Suprapubic skin (tissue), 4 donors: Measurements from ENCODE around the gene BIRC6. TPM values are rescaled to one million over a fixed set of nuclear protein-coding genes. Genes with fewer than 3 reads are reported as not detected.

Experiments
- DNase-seq, 2 donors: peaks; one replicate each; pipeline ENCODE4 v3.0.0-alpha.2; 2019; ENCODE audit warnings: low spot score in 2 of 2
- H3K27ac ChIP-seq: fragments of 200-600 bp; sonication (generic); one replicate; pipeline ENCODE4 v1.5.1; 2019
- H3K27me3 ChIP-seq: fragments of 200-600 bp; sonication (generic); one replicate; pipeline ENCODE4 v1.5.1; 2019
- H3K36me3 ChIP-seq: fragments of 200-600 bp; sonication (generic); one replicate; pipeline ENCODE4 v1.5.1; 2019
- H3K4me1 ChIP-seq: fragments of 200-600 bp; sonication (generic); one replicate; pipeline ENCODE4 v1.5.1; 2019
- H3K4me3 ChIP-seq: fragments of 200-600 bp; sonication (generic); one replicate; pipeline ENCODE4 v1.5.1; 2019; ENCODE audit warnings: mild to moderate bottlenecking
- H3K9me3 ChIP-seq: fragments of 200-600 bp; sonication (generic); one replicate; pipeline ENCODE4 v1.5.1; 2019
- CTCF ChIP-seq, 2 donors: fragments of 200-600 bp in 1 of 2; fragments of 450-650 bp in 1 of 2; sonication (generic) in 1 of 2; IDR thresholded peaks; one replicate each; pipeline ENCODE4 v1.5.1; 2016 to 2019; ENCODE audit warnings: antibody characterized with exemption in 2 of 2, mild to moderate bottlenecking in 1 of 2, moderate library complexity in 1 of 2
- EP300 ChIP-seq: sonication (generic); formaldehyde crosslinking; IDR thresholded peaks from one replicate; pipeline ENCODE4 v1.6.1; 2017; ENCODE audit warnings: antibody characterized with exemption
- POLR2A ChIP-seq, 2 donors: fragments of 450-650 bp; IDR thresholded peaks; one replicate each; pipeline ENCODE4 v1.6.1; 2017; ENCODE audit warnings: antibody characterized with exemption in 2 of 2, mild to moderate bottlenecking in 2 of 2, moderate library complexity in 2 of 2
- POLR2AphosphoS5 ChIP-seq, 3 donors: sonication (generic); formaldehyde crosslinking; IDR thresholded peaks; one replicate each; pipeline ENCODE4 v1.6.1; 2017; ENCODE audit warnings: antibody characterized with exemption in 3 of 3
- WGBS: methylation state at CpG from one replicate; pipeline ENCODE4 v1.1.5; 2018; 5-methylcytosine and 5-hydroxymethylcytosine counted together
- total RNA-seq, 4 donors: library from RNA; depleted of rRNA; stranded (reverse); fragments of >200 nt; gene quantifications; one replicate each; pipeline ENCODE4 v1.1.0, GENCODE V29; 2016

The BIRC6 gene
- total RNA-seq, 4 donors from 2014 or later: 101 to 319 (median 109) TPM

GRCh38 chr2:32430804-32431203, 74.0 kb downstream of the BIRC6 start:
- no peaks in the 10 kb centered on the region for H3K27me3 ChIP-seq
- WGBS: 96% methylated on average over 5 of the region's 5 CpGs
- H3K36me3 ChIP-seq: peaks cover 21% of the 10 kb centered on the region
- TF ChIP-seq CTCF (IDR thresholded peaks at IDR 0.05) (no peak), POLR2A (IDR thresholded peaks at IDR 0.05) (no peak), POLR2AphosphoS5 (IDR thresholded peaks at IDR 0.05) (no peak), EP300 (no peak)
- no peak for DNase-seq
- no peaks in the 10 kb centered on the region for H3K9me3 ChIP-seq
- H3K4me3 ChIP-seq: no peak overlapping the region
- no peaks in the 10 kb centered on the region for H3K4me1 ChIP-seq
- no peak overlapping the region for H3K27ac ChIP-seq

GRCh38 chr2:32436150-32436549, 79.3 kb downstream of the BIRC6 start:
- no peak for TF ChIP-seq POLR2A (IDR thresholded peaks at IDR 0.05)
- no peak for TF ChIP-seq POLR2AphosphoS5 (IDR thresholded peaks at IDR 0.05)
- TF ChIP-seq CTCF (IDR thresholded peaks at IDR 0.05): no peak
- no peak for TF ChIP-seq EP300

GRCh38 chr2:32442020-32442467, 85.2 kb downstream of the BIRC6 start:
- TF ChIP-seq EP300 (no peak), POLR2AphosphoS5 (IDR thresholded peaks at IDR 0.05) (no peak), POLR2A (IDR thresholded peaks at IDR 0.05) (no peak), CTCF (IDR thresholded peaks at IDR 0.05) (no peak)
- Histone ChIP-seq H3K27ac (no peak overlapping the region), H3K27me3 (no peaks in the 10 kb centered on the region), H3K36me3 (peaks cover 77% of the 10 kb centered on the region), H3K9me3 (no peaks in the 10 kb centered on the region), H3K4me3 (no peak overlapping the region), H3K4me1 (no peaks in the 10 kb centered on the region)
- WGBS: 89% methylated on average over 7 of the region's 7 CpGs
- DNase-seq: no peak

More at GRCh38 chr2:32436150-32436549, 79.3 kb downstream of the BIRC6 start:
- WGBS: 91% methylated on average over 6 of the region's 6 CpGs
- H3K36me3 ChIP-seq: peaks cover 55% of the 10 kb centered on the region
- no peaks in the 10 kb centered on the region for H3K27me3 ChIP-seq
- no peak overlapping the region for H3K4me3 ChIP-seq
- DNase-seq: no peak
- H3K9me3 ChIP-seq: no peaks in the 10 kb centered on the region
- no peaks in the 10 kb centered on the region for H3K4me1 ChIP-seq
- H3K27ac ChIP-seq: no peak overlapping the region

GRCh38 chr2:32446369-32446768, 89.5 kb downstream of the BIRC6 start:
- no peak for TF ChIP-seq EP300
- no peak for TF ChIP-seq CTCF (IDR thresholded peaks at IDR 0.05)
- no peak for TF ChIP-seq POLR2A (IDR thresholded peaks at IDR 0.05)
- no peak for TF ChIP-seq POLR2AphosphoS5 (IDR thresholded peaks at IDR 0.05)
- Histone ChIP-seq H3K27ac (no peak overlapping the region), H3K36me3 (peaks cover 66% of the 10 kb centered on the region), H3K4me1 (no peaks in the 10 kb centered on the region), H3K4me3 (no peak overlapping the region), H3K27me3 (no peaks in the 10 kb centered on the region), H3K9me3 (no peaks in the 10 kb centered on the region)
- WGBS: 96% methylated on average over 6 of the region's 6 CpGs
- DNase-seq: no peak

- Histone ChIP-seq H3K27me3 (no peaks in the 10 kb centered on the region), H3K36me3 (peaks cover 37% of the 10 kb centered on the region), H3K4me1 (no peaks in the 10 kb centered on the region), H3K9me3 (no peaks in the 10 kb centered on the region), H3K4me3 (no peak overlapping the region), H3K27ac (no peak overlapping the region)
- TF ChIP-seq POLR2A (IDR thresholded peaks at IDR 0.05): no peak
- TF ChIP-seq EP300: no peak
- no peak for TF ChIP-seq CTCF (IDR thresholded peaks at IDR 0.05)
- TF ChIP-seq POLR2AphosphoS5 (IDR thresholded peaks at IDR 0.05): no peak
- DNase-seq: no peak
Observed at GRCh38 chr2:32450851-32451250, 94.0 kb downstream of the BIRC6 start.
